Left forelimb (tissue), 1 donor: ENCODE results near the gene RIC3.

ENCODE experiments used
- DNase-seq: peaks from one replicate; pipeline ENCODE4 v3.0.0-alpha.2; 2018; ENCODE audit warnings: low spot score

Gene RIC3

DNA sequence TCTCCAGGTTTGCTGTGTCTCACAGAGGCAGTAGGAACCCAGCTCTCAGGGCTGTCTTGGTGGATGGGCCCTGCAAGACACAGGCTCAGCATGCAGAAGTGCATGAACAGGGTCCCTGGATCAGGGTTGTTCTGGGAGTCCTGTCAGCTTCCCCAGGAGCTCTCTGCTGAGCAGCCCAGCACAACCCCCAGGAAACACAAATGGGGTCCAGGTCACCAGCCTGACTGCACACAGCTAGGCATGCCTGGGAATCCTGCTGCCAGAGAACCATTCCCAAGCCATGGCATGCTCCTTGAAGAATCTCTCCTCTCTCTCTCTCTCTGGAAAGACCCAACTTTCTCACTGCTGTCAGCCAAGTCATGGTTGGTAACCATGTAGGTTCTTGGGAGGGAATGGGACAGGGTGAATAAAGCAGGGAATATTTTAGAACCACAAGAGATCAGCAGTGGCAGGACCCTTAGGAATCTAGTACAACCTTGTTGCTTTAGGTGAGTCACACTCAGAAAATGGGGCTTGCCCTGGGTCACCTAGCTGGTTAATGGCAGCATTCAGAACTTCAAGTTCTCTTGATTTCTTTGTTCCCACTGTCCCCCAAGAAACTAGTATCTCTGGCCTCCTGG is 66.4 kb downstream of the RIC3 start:
- peak; percentile 34 for DNase-seq

DNA sequence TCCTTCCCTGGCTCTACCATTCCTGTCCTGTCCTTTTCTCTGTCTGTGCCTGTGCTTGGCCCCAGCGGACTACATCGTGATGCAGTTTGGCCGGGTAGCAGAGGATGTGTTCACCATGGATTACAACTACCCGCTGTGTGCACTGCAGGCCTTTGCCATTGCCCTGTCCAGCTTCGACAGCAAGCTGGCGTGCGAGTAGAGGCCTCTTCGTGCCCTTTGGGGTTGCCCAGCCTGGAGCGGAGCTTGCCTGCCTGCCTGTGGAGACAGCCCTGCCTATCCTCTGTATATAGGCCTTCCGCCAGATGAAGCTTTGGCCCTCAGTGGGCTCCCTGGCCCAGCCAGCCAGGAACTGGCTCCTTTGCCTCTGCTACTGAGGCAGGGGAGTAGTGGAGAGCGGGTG is 67.4 kb downstream of the RIC3 start:
- peak; percentile 46 for DNase-seq

DNA sequence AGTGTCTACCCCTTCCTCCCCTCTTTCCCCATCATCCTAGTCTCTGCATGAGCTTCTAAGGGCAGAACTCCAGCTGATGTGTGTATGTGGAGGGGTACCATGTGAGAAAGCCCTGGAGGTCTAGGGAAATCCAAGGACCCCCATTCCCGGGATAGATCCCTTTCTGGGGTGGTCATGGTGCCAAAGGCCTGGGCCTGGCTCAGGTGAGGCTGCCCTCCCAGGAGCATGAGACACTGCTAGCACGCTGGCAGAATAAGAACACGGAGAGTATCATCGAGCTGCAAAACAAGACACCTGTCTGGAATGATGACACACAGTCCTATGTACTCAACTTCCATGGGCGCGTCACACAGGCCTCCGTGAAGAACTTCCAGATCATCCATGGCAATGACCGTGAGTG is 68.2 kb downstream of the RIC3 start:
- DNase-seq = peak; percentile 38

DNA sequence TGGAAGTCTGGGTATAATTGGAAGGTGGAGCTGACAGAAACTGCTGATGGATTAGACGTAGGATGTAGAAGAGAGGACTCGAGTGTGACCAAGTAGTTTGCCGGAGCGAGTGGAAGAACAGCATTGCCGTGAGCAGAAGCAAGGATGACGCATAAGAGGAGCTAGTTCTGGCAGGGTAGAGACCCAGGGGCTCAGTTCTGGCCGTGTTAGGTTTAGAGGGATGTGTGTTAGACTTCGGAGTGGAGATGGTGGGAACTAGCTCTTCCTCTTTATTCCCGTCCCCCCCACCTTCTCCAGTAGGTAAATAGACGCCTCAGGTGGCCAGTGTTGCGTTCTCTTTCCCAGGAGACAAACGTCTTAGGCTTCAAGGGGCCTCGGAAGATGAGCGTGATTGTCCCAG is 68.7 kb downstream of the RIC3 start:
- peak; percentile 55 for DNase-seq

DNA sequence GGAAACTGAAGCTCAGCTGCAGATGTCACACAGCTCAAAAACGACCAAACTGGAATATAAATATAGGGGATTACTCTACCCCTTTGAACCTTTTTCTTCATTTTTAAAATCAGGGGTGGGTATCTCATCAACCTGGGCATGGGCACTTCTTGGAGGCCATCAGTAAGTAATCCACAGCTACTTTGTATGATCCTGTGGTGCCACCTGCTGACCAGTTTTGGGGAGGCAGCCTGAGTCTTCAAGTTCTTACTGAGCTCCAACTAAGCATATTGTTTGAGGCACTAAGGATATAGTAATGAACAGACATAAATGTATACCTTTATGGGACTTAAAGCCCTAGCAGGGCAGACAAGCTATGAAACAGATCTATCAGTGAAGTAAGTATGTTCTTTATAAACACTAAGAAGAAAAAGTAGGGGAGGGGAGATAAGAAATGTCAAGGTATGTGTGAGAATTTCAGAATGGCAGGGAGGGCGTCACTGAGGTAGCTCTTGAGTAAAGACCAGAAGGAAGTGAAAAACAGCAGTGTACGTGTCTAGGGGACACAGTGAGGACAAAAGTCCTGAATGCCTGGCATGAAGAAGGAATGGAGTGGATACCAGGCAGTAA is 69.4 kb downstream of the RIC3 start:
- DNase-seq = peak; percentile 73

DNA sequence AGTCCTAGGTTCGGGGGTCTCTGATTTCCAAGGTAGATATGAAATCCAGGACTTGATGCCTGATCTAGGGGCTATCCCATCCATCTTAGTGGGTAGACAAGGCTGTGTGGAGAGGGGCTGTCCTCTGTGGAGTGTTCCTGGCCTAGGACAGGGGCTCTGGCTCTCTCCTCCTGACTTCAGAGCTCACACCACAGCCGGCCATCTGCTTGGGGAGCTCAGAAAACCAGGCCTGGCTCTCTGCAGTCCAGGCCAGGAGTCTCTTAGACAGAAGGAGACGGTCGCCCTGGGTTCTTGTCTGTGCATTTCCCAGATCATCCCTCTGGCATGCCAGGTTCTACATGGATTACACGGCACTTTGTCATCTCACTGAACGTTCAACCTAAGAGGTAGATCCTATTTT is 69.9 kb downstream of the RIC3 start:
- DNase-seq = peak; percentile 51

DNA sequence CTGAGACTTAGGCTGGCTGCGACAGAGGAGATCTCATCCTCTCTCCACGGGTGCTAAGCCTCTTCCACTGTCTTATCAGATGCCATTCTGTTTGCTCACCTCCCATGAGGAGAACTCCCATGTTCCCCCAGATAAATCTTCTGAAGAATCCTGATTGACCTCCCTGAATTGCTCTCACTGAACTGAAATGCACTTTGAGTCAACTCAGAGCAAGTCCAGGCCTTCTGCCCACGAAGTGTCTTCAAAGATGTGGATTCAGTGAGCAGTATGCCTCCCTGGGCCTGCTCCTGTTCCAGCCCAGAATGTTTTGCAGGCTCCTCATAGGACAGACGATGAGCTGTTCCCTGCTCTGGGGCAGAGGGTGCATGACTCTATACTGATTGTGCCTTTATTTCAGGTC is 70.5 kb downstream of the RIC3 start:
- peak; percentile 33 for DNase-seq

DNA sequence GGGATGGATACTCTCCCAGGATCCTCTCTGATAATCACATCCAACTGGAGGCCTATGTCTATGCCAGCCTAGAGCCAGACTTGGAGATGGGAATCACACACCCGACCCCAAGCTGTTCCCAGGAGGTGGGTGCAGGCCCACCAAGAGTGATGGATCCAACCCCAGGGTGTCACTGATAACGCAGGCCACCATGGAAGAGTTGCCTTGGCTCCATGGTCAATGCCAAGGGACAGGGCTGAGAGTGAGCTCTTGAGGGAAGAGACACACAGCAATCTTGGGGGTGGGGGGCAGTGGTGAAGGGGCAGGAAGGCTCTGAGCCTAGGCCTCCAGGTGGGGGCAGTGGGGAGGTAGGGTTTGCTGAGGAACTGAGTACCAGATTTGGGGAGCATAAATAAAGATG is 70.9 kb downstream of the RIC3 start:
- DNase-seq = peak; percentile 47

DNA sequence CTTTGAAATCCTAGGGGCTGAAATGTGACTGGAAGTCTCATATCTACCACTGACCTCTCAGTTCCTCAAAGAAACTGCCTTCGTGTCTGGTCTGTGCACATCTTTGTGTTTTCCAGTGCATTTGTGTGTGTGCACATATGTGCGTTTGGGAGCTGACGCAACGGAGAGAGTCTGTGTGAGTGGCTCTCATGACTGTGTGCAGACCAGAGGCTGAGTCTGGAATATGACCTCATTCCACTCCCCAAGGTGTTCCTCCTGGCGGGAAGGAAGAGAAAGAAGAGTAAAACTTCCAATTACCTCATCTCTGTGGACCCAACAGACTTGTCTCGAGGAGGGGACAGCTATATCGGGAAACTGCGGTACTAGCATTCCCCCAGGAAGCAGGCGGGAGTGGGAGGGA is 71.4 kb downstream of the RIC3 start:
- no peak for DNase-seq

DNA sequence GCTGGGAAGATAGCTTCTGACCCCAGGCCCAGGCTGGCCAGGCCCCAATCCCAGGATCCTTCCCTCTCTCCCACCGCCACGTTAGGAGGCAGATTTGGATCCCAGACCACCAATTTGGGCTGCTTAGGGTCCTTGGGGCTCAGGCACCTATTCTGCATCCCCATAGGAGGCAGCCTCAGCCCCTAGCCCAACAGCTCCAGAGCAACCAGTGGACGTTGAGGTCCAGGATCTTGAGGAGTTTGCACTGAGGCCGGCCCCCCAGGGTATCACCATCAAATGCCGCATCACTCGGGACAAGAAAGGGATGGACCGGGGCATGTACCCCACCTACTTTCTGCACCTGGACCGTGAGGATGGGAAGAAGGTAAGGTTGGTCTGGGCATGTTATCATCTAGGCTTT is 71.8 kb downstream of the RIC3 start:
- peak; percentile 49 for DNase-seq

DNA sequence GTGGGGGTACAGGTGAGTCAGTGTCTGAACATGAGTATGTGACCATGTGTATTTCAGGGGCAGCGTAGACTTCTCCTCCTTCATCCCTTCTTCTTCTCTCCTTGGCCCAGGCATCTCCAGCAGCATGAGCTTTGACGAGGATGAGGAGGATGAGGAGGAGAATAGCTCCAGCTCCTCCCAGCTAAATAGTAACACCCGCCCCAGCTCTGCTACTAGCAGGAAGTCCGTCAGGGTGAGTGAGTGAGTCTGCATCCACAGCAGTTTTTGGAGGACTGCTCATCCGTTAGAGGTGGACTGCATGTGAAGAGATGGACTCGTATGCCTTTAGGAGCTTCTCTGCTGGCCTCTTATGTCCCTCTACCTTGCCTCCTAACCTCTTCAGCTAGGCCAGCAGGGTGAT is 72.2 kb downstream of the RIC3 start:
- DNase-seq = peak; percentile 14

DNA sequence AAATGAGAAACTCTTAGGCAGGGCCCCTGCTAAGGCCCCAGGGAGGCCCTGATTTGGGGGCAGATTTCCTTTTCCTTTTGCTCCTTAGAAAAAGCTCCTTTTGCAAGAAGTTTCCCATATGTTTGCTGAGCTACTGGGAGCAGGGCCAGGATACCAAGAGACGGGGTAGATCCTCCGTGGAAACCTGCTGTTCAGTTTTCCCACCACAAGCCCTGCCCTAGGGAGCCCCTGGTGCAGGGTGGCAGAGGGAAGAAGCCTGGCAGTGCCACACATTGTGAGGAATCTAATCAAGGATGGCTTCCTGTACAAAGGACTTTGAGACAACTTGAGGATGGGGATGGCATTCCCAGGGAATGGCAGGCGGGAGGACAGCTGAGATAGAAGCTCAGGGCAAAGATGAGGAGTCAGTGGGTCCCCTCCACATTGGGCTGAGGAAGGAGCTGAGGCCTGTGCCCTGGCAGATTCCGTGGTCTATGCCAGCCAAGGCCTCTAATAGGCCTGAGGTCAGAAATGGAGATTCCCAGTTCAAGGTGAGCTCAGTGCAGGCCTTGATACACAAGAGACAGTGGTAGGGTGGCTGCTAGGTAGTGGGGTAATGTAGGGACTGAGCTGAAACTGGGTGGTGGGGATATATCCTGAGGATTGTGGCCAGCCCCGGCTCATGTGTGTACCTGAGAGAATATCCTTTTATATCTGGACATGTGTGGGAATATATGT is 72.9 kb downstream of the RIC3 start:
- peak; percentile 15 for DNase-seq

DNA sequence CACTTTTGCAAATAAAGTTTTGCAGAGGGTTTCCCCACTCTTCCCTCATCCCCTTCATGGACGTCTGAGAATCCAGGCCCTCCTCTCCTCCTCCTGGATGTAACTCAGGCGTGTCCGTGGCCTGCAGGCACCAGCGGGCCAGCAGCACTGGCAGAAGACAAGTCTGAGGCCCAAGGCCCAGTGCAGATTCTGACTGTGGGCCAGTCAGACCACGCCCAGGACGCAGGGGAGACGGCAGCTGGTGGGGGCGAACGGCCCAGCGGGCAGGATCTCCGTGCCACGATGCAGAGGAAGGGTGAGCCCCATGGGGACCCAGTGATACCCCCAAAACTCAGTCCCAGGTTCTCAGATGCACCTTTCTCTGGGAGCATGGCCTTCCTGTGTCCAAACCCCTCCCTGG is 73.5 kb downstream of the RIC3 start:
- peak; percentile 61 for DNase-seq

DNA sequence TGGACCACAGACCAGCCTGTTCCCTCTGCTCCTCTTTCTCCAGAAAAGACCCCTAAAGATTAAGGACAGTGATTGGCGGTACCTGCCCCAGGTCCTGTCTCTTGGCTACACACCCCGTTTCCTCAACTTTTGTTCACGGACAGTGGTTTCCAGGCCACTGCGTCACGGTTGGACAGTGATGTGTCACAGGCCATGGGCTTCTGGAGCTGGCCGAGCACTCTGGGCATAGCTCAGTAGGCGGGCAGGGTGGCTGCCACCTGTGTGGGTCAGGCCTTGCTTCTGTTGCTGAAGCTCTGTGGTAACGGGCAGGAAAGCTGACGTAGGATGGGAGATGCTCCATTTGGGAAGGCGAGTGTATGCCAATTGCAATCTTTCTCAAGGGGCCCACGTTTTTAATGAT is 74.2 kb downstream of the RIC3 start:
- peak; percentile 47 for DNase-seq

DNA sequence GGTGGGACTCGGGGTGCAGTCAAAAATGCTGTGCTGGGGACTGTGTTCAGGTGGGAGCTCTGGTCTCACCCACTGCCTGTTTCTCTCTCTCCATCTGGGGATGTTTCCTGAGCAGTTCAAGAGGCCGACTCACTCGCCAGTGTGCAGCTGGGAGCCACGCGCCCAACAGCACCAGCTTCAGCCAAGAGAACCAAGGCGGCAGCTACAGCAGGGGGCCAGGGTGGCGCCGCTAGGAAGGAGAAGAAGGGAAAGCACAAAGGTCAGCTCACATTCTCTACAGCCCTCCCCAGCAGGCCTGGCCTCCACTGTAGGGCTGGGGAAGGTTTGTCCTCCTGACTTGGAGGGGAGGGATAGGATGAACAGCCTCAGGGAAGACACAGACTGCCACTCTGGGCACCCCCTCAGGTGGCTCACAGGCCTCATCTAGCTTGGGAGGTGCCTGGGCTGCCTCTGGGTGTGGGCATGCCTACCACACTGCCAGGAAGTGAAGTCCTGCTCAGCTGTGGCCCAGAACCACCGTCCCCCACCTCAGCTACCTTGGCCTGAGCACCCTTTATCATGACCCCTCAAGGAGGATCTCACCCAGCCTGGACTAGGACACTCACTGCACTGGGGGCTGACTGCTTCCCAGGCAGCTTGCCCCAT is 74.8 kb downstream of the RIC3 start:
- peak; percentile 28 for DNase-seq

DNA sequence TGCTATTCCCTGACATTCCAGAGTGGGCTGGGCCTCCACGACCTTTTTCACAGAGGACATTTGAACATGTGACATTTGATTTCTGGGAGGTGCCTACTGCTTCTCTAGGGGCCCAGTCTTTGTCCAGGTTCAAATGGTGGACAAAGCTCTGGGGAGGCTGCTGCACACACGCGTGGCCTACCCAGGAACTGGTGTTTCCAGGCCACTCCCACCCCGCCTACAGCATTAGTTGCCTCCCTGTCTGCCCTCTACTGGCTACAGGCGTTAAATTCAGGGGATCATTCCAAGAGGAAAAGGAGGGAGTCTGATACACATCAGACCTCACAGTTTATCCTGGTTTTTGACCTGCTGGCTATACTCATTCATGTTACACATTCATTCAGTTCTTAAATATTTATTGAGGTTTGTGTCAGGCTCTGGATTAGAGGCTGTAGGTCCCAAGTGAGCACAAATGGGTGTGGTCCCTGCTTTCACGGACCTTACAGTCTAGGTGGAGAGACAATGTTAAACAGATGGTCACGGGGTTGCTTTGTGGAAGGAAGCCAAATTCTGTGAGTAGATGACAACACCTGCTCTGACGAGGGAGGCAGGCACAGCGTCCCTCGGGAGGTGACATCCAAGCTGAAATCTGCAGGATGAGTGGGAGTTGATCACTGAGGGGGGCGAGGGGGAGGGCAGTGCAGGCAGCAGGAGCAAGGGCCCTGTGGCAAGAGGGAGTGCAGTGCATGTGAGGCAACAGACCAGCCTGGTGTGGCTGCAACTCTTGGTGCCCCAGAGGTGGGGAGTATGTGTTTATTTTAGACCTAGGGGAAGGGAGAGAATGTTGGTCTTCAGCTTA is 76.0 kb downstream of the RIC3 start:
- DNase-seq = peak; percentile 57

DNA sequence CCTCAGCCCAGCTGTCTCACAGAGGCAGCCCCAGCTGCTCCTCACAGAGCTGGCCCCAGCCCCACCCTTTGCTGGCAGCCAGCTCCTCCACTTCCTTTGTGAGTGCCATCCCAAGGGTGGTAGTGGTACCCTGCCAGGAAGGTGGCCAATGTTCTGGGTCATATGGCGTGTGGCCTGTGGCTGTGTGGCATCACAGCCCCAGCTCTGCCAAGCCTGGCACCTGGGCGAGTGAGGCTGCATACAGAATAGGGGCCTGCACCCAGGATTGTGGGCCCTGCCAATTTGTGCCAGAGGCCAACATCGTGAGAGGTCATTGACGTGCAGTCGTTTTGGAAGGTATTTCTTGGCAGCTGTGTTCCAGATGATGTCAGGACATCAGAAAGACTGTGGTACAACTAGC is 77.1 kb downstream of the RIC3 start:
- peak; percentile 55 for DNase-seq

DNA sequence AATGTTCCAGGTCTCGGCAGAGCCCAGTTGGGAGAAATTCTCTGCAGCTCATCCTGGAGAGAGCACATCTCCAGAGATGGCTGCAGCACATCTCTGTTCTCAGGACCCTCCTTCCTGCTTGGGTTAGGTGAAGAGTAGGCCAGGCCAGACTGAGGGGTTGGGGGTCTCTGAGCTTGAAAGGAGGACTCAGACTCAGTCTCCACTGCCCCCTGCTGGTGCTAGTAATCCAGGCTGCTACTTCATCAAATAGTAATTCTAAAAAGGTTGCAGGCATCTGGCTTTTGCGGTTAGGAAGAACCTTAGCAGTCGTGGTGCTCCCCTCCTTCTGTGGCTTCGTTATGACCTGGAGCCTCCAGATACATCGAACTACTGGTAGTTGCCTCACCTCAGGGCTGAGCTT is 78.1 kb downstream of the RIC3 start:
- peak; percentile 57 for DNase-seq

DNA sequence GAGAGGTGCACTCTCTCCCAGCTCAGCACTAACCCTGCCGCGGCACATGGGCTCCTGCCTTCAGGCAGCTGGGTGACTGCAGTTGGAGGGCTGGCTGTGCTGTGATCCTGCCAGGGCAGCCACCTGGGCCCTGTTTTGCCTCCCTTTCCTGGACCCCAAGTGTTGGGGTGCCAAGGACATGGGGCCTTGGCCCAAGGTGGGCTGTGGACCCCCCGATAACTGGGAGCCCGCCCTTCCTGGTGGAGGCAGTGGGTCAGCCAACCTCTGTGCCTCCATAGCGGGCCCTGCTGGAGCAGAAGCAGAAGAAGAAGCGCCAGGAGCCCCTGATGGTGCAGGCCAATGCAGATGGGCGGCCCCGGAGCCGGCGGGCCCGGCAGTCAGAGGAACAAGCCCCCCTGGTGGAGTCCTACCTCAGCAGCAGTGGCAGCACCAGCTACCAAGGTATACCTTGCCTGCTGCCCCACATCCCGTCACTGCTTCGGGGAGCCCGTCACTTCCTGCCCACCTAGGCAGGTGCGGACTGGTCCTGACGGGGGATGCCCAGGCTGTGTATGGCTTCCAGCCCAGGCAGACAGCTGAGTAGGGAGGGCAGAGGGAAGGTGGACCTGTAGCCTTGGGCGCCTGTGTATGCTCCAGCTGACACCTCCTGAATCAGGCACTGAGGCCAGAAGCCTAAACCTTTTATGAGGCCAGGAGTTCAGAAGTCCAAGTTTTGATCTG is 78.9 kb downstream of the RIC3 start:
- DNase-seq = no peak

DNA sequence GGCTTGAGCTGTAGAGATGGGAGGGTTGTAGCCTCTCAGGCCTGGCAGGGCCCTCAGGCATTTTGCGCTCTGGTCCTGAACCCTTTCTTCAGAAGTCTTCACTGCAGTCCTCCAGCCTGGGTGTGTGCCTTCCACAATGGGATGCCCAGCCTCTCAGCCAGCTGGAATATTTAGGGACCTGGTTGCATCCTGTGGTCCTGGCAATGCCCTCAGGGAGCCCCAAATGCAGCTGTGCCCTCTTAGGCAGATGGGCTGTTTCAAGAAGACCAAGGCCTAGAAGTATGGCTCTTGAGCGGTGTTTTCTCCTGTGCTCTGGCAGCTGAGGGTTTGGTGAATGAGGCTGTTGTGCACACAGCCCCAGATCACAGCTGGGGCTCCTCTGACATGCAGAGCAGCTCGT is 81.1 kb downstream of the RIC3 start:
- no peak for DNase-seq

DNA sequence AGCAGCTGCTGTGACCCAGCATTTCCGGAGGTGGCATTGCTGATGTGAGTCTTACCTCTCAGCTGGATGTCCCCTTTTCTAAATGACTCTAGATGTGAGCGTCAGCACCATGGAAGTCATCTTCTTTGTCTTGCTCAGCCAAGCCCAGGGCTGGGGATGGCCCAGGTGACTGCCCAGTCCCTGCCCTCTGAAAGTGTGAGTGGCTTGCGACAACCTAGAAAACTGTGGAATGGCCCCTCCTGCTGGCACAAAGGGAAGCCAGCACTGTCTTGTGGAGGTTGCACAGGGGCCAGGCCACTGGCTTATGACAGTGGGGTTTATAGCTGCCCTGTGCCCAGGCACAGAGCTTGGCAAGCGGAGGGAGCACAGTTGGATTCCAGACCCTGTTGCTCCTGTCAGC is 81.6 kb downstream of the RIC3 start:
- no peak for DNase-seq

DNA sequence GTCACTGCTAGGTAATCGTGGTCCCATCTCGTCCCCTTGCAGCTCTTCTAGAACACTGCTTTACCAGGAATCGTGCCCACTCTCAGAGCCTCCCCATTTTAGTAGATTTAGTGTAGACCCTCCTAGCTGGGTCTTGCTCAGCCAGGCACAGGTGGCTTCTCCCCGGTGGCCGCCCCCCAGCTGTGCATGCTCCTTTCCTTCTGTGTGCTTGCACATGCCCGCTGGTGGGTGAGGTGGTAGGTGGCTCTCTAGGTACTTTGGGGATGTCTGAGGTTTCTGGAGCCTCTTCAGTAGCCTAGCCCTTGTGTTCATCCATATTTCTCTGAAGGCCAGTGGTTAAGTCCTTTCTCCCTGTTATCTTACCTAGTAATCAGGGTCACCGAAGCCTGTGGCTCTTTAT is 82.3 kb downstream of the RIC3 start:
- no peak for DNase-seq
